Measurements from ENCODE around the gene MUS81.

Gene MUS81

DNA sequence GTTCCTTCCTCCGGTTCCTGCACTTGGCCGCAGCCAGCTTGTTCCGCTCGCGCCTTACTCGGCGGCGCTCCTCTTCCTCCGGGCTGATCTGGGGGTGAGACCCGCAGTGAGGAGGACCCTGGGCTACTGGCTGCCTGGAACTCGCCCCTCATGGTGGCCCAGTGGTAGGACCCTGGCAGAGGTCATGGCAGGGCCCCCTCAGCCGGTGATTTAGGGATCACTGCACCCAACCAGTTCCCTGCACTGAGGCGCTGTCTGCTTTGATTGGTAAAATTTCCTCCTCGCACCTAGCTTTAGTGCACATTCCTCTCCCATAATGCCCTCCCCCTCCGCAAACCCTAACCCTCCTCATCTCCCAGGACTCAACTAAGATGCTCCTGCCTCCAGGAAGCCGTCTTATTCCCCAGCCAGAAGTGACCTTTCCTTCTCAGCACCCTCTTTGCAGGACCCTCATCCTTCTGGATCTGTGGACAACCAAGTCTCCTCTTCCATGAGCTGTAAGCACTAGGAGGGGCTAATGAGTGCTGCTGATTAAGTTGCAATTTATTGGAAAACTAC is 33.9 kb downstream of the MUS81 start:
- CTCF ChIA-PET = interaction anchor here (1.1 to 19.3 kb wide), 5 partner anchors 9 to 94 kb away, joined by 3 to 535 read pairs (median 80); partner anchors contain the start of genes CFL1, CTSW, EFEMP2 and FIBP
- TF ChIP-seq, protein P1, sequence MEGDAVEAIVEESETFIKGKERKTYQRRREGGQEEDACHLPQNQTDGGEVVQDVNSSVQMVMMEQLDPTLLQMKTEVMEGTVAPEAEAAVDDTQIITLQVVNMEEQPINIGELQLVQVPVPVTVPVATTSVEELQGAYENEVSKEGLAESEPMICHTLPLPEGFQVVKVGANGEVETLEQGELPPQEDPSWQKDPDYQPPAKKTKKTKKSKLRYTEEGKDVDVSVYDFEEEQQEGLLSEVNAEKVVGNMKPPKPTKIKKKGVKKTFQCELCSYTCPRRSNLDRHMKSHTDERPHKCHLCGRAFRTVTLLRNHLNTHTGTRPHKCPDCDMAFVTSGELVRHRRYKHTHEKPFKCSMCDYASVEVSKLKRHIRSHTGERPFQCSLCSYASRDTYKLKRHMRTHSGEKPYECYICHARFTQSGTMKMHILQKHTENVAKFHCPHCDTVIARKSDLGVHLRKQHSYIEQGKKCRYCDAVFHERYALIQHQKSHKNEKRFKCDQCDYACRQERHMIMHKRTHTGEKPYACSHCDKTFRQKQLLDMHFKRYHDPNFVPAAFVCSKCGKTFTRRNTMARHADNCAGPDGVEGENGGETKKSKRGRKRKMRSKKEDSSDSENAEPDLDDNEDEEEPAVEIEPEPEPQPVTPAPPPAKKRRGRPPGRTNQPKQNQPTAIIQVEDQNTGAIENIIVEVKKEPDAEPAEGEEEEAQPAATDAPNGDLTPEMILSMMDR (IDR thresholded peaks at IDR 0.05; ENCODE audit: control extremely low read depth, extremely low read depth, low read depth, missing control alignments) = no peak
- POLR2A ChIA-PET = no interaction called here
- DNase-seq (ENCODE audit: extremely low spot score) = no peak

DNA sequence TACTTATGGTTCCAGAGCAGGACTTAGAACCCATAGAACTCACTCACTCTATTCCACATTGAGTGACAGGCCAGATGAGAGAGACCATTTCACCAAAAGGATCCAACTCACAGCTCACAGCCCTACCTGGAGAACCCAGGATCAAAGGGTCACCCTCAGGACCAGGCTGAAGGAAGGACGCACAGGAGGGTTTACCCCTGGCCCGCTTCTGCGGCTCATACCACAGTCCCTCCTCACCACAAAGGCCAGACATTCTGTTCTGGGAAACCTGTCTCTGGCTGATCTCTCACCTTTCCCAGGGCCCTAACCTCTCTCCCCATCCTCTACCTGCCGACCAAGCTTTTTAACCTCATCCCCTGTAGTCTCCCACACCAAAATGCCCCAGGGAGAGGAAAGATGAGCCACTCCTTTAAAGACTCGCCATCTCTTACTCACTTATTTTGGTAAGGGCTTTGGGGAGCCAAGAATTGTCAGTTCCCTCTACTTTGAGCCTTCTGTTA is 35.3 kb downstream of the MUS81 start:
- ChIA-PET CTCF (interaction anchor here (1.0 to 14.6 kb wide), 6 partner anchors 11 to 93 kb away, joined by 3 to 199 read pairs (median 3); partner anchors contain the start of genes CTSW, FIBP and MUS81), POLR2A (interaction anchor here (0.6 to 0.7 kb wide), 2 partner anchors 715 to 922 kb away, joined by 6 to 9 read pairs; no protein-coding TSS in a partner anchor)
- DNase-seq (ENCODE audit: extremely low spot score) = no peak
- TF ChIP-seq, protein P1 (IDR thresholded peaks at IDR 0.05; ENCODE audit: control extremely low read depth, extremely low read depth, low read depth, missing control alignments) = no peak

- POLR2A ChIA-PET = interaction anchor here (0.6 kb wide), 2 partner anchors 72 to 922 kb away, joined by 3 to 9 read pairs; no protein-coding TSS in a partner anchor
- CTCF ChIA-PET = interaction anchor here (1.0 to 14.6 kb wide), 7 partner anchors 10 to 149 kb away, joined by 3 to 199 read pairs (median 3); partner anchors contain the start of genes CTSW, FIBP and MUS81
- no peak for DNase-seq (ENCODE audit: extremely low spot score)
- TF ChIP-seq, protein P1 (IDR thresholded peaks at IDR 0.05; ENCODE audit: control extremely low read depth, extremely low read depth, low read depth, missing control alignments) = no peak
These were observed 36.1 kb downstream of the MUS81 start for GRCh38 chr11:65896034-65896999.

- TF ChIP-seq, protein P1 (IDR thresholded peaks at IDR 0.05; ENCODE audit: control extremely low read depth, extremely low read depth, low read depth, missing control alignments) = no peak
- DNase-seq (ENCODE audit: extremely low spot score) = no peak
- CTCF ChIA-PET = interaction anchor here (1.1 to 14.6 kb wide), 2 partner anchors 15 to 149 kb away, joined by 3 to 199 read pairs; partner anchors contain the start of genes CTSW and FIBP
- POLR2A ChIA-PET = no interaction called here
These were observed 36.8 kb downstream of the MUS81 start for GRCh38 chr11:65897020-65897471.

DNA sequence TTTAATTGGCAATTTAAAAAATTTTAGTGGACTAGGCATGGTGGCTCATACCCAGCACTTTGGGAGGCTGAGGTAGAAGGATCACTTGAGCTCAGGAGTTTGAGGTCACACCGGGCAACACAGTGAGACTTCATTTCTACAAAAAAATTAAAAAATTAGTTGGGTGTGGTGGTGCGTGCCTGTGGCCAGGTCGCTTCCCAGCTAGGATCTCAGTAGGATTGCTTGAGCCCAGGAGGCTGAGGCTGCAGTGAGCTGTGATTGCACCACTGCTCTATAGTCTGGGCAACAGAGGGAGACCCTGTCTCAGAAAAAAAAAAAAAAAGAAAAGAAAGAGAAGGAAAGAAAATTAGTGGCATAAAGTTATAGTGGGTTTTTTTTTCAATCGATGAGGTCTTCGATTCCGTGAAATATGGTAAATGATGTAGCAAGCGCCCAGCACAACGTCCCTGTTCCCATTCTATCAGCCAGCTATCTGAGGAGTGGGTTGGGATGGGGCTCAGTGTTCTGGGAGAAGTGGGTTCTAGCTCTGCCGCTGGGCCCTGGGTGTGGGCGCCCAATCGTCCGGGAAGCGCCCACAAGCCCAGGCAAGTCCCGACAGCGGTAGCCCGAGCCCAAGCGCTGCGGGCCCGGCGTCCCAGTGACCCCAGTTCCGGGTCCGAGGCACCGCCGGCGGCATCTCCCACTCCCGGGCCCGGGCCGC is 38.6 kb downstream of the MUS81 start:
- POLR2A ChIA-PET = no interaction called here
- TF ChIP-seq, protein P1 (IDR thresholded peaks at IDR 0.05; ENCODE audit: control extremely low read depth, extremely low read depth, low read depth, missing control alignments) = no peak
- CTCF ChIA-PET = interaction anchor here (1.6 to 14.6 kb wide), 4 partner anchors 9 to 119 kb away, joined by 4 to 199 read pairs (median 8); partner anchors contain the start of genes CCDC85B, CTSW and FIBP
- DNase-seq (ENCODE audit: extremely low spot score) = no peak
